ENCODE results near the gene ADCY1. TPM values are rescaled to one million over a fixed set of nuclear protein-coding genes. Genes with fewer than 3 reads are reported as not detected.

ADCY1 gene
- total RNA-seq, 2 donors from 2014 or later = 15.3 to 18.5 TPM

- no peaks in the 10 kb centered on the region for H3K4me1 Mint-ChIP-seq
- H3K9ac ChIP-seq (ENCODE audit: extremely low read depth, low read length, poor library complexity, severe bottlenecking) = no peak overlapping the region
- WGBS, 2 experiments (ENCODE audit: insufficient coverage in 1 of 2, insufficient read length in 1 of 2) = 91 to 100% methylated on average over 9 to 13 of the region's 13 CpGs
- H3K4me3 Mint-ChIP-seq = no peak overlapping the region
- H3K27ac Mint-ChIP-seq = no peak overlapping the region
- no peak overlapping the region for H3K4me3 ChIP-seq (ENCODE audit: low read length)
- no peaks in the 10 kb centered on the region for H3K27me3 ChIP-seq (ENCODE audit: control insufficient read depth, insufficient read depth, low read length, poor library complexity, severe bottlenecking)
- no peaks in the 10 kb centered on the region for H3K36me3 Mint-ChIP-seq (ENCODE audit: low read depth)
- no peak overlapping the region for H3K27ac ChIP-seq (ENCODE audit: low read depth, low read length)
- H3K27me3 Mint-ChIP-seq (ENCODE audit: insufficient read depth) = no peaks in the 10 kb centered on the region
- H3K36me3 ChIP-seq (ENCODE audit: control insufficient read depth, insufficient read depth, low read length) = no peaks in the 10 kb centered on the region
- H3K9me3 ChIP-seq (ENCODE audit: control insufficient read depth, low read length) = no peaks in the 10 kb centered on the region
- peak; percentile 31 for DNase-seq
- no peaks in the 10 kb centered on the region for H3K9me3 Mint-ChIP-seq
- TF ChIP-seq CTCF (conservative IDR thresholded peaks at IDR 0.05) = no peak
- H3K4me1 ChIP-seq (ENCODE audit: control insufficient read depth, insufficient read depth, low read length) = no peaks in the 10 kb centered on the region
Measured at GRCh38 chr7:45710271-45711160, 136.3 kb downstream of the ADCY1 start.

GRCh38 chr7:45711161-45711490, 137.0 kb downstream of the ADCY1 start:
- Mint-ChIP-seq H3K4me1 (no peaks in the 10 kb centered on the region), H3K27ac (no peak overlapping the region), H3K27me3 (ENCODE audit: insufficient read depth) (no peaks in the 10 kb centered on the region), H3K4me3 (no peak overlapping the region), H3K9me3 (no peaks in the 10 kb centered on the region), H3K36me3 (ENCODE audit: low read depth) (no peaks in the 10 kb centered on the region)
- H3K9ac ChIP-seq (ENCODE audit: extremely low read depth, low read length, poor library complexity, severe bottlenecking) = no peak overlapping the region
- H3K4me1 ChIP-seq (ENCODE audit: control insufficient read depth, insufficient read depth, low read length) = no peaks in the 10 kb centered on the region
- no peak overlapping the region for H3K27ac ChIP-seq (ENCODE audit: low read depth, low read length)
- TF ChIP-seq CTCF (conservative IDR thresholded peaks at IDR 0.05) = no peak
- DNase-seq = no peak
- H3K36me3 ChIP-seq (ENCODE audit: control insufficient read depth, insufficient read depth, low read length) = no peaks in the 10 kb centered on the region
- 93 to 100% methylated on average over 4 to 5 of the region's 5 CpGs for WGBS, 2 experiments (ENCODE audit: insufficient coverage in 1 of 2, insufficient read length in 1 of 2)
- H3K4me3 ChIP-seq (ENCODE audit: low read length) = no peak overlapping the region
- no peaks in the 10 kb centered on the region for H3K9me3 ChIP-seq (ENCODE audit: control insufficient read depth, low read length)
- H3K27me3 ChIP-seq (ENCODE audit: control insufficient read depth, insufficient read depth, low read length, poor library complexity, severe bottlenecking) = no peaks in the 10 kb centered on the region

- no peak for TF ChIP-seq CTCF (conservative IDR thresholded peaks at IDR 0.05)
- Histone ChIP-seq H3K9me3 (ENCODE audit: control insufficient read depth, low read length) (no peaks in the 10 kb centered on the region), H3K27ac (ENCODE audit: low read depth, low read length) (no peak overlapping the region), H3K36me3 (ENCODE audit: control insufficient read depth, insufficient read depth, low read length) (no peaks in the 10 kb centered on the region), H3K4me3 (ENCODE audit: low read length) (no peak overlapping the region), H3K4me1 (ENCODE audit: control insufficient read depth, insufficient read depth, low read length) (no peaks in the 10 kb centered on the region), H3K9ac (ENCODE audit: extremely low read depth, low read length, poor library complexity, severe bottlenecking) (no peak overlapping the region), H3K27me3 (ENCODE audit: control insufficient read depth, insufficient read depth, low read length, poor library complexity, severe bottlenecking) (no peaks in the 10 kb centered on the region)
- no peaks in the 10 kb centered on the region for H3K27me3 Mint-ChIP-seq (ENCODE audit: insufficient read depth)
- H3K4me1 Mint-ChIP-seq = no peaks in the 10 kb centered on the region
- H3K4me3 Mint-ChIP-seq = no peak overlapping the region
- no peak for DNase-seq
- no peaks in the 10 kb centered on the region for H3K36me3 Mint-ChIP-seq (ENCODE audit: low read depth)
- 96% methylated on average over 2 of the region's 2 CpGs; no CpG with 5 or more reads in 1 of the 2 experiments for WGBS, 2 experiments (ENCODE audit: insufficient coverage in 1 of 2, insufficient read length in 1 of 2)
- no peaks in the 10 kb centered on the region for H3K9me3 Mint-ChIP-seq
- H3K27ac Mint-ChIP-seq = no peak overlapping the region
Measured at GRCh38 chr7:45712057-45712689, 138.0 kb downstream of the ADCY1 start.
